ENCODE data around the gene VRK3. TPM values are rescaled to one million over a fixed set of nuclear protein-coding genes. Genes with fewer than 3 reads are reported as not detected.

The VRK3 gene
- 25.1 and 29.0 TPM in 2 replicates for total RNA-seq

GRCh38 chr19:50025022-50025793 lies at the start of gene VRK3:
VRK3 (minus strand) TSS chr19:50025372; CDS start chr19:50016162, 9,210 bp downstream.

DNA sequence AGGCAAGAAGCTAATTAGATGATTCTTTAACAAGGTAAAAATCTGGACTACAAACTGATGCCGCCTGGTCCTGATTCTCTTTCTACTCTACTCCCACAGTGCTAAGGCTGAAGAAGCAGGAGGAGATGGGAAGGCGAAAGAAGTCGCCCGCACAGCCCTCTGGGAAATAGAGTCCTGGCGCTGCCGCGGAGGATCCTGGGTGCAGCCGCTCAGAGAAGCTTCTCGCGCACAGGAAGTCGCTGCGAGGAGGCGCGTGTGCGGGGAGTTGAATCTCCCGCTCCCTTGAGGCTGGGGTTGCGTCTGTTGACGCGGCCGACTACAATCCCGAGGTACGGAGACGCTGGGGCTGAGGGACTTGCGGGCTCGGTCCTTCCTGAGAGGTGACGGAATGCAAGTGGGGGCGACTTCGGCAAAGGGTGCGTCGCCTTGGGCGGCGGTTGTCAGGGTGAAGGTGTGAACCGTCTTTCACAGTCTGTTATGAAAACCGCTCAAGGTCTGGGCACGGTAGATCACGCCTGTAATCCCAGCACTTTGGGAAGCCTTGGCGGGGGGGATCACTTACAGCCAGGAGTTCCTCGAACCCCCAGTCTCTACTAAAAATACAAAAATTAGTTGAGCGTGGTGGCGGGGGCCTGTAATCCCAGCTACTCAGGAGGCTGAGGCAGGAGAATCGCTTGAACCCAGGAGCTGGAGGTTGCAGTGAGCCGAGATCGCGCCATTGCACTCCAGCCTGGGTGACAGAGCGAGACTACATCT lies 800 bp upstream of the VRK3 start, which contains the start of gene ZNF473:
Gene ZNF473 (plus strand): TSS at position 212 of the 756 bp plus-strand sequence. CDS start 5,078 bp downstream, outside the sequence.

DNA sequence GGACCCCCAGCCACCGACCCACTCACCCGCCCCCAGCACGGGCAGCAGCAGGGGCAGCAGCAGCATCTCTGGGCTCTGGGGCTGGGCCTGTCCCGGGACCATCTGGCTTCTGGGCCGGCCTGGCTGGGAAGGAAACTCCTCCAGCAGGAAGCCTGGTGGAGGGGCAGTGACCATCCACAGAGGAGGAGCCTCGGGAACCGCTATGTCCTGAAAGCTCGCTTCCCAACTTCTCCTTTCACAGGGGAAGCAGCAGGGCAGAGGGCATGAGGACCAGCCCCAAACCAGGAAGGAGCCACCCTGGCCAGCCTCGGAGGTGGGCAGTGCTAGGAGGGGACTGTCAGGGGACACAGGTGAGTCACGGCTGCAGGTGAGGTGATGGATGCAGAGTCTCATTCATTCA lies 64.2 kb downstream of the VRK3 start, which contains the start of gene SIGLEC11:
Gene SIGLEC11 (minus strand): TSS at position 193 of the 400 bp plus-strand sequence. CDS start 91 bp downstream, at position 102.

GRCh38 chr19:49929121-49929610 lies 96.0 kb downstream of the VRK3 start, which contains the start of the genes ATF5 and NUP62:
ATF5 (plus strand) TSS chr19:49929205; CDS start chr19:49930851, 1,646 bp downstream.
NUP62 (minus strand) TSS chr19:49929504; CDS start chr19:49909807, 19,697 bp downstream.

Other genes with a start within 250 kb of the VRK3 start
- gene FUZ, start 212.1 kb downstream of the VRK3 start, total RNA-seq = 23.9 and 25.5 TPM in 2 replicates
- 26.3 and 33.5 TPM in 2 replicates for gene MED25, start 207.1 kb downstream of the VRK3 start, total RNA-seq
- 114 and 134 TPM in 2 replicates for gene PTOV1, start 174.2 kb downstream of the VRK3 start, total RNA-seq
- 45.1 and 58.2 TPM in 2 replicates for gene PNKP, start 157.8 kb downstream of the VRK3 start, total RNA-seq
- 20.4 and 24.7 TPM in 2 replicates for gene AKT1S1, start 148.0 kb downstream of the VRK3 start, total RNA-seq
- 23.6 and 30.3 TPM in 2 replicates for gene TBC1D17, start 147.7 kb downstream of the VRK3 start, total RNA-seq
- 0.43 TPM in 1 of 2 replicates, not detected in the other for gene IL4I1, start 128.5 kb downstream of the VRK3 start, total RNA-seq
- 4.6 and 7.9 TPM in 2 replicates for gene ATF5, start 96.2 kb downstream of the VRK3 start, total RNA-seq
- gene NUP62, start 95.9 kb downstream of the VRK3 start, total RNA-seq = 25.5 and 40.7 TPM in 2 replicates
- 0.22 TPM in 1 of 2 replicates, not detected in the other for gene SIGLEC11, start 64.2 kb downstream of the VRK3 start, total RNA-seq
- gene ZNF473, start 633 bp upstream of the VRK3 start, total RNA-seq = 8.1 and 11.8 TPM in 2 replicates
- 0.39 TPM in 1 of 2 replicates, not detected in the other for gene IZUMO2, start 137.9 kb upstream of the VRK3 start, total RNA-seq
- 23.2 and 30.6 TPM in 2 replicates for gene MYH14, start 178.2 kb upstream of the VRK3 start, total RNA-seq